ENCODE data around the gene SERPINB13.
"Not testable (repeated sequence)": the region's sequence is repeated elsewhere in the genome, so short reads cannot be mapped to it uniquely, and the experiment has no call there.

Gene SERPINB13

GRCh38 chr18:63590966-63591695, 4.0 kb downstream of the SERPINB13 start:
- no peak for DNase-seq

- no peak for DNase-seq
These were observed 4.6 kb downstream of the SERPINB13 start for GRCh38 chr18:63591725-63592124.

- DNase-seq: no peak
These were observed 5.3 kb downstream of the SERPINB13 start for GRCh38 chr18:63592471-63592870.

- DNase-seq: no peak
These were observed 9.8 kb downstream of the SERPINB13 start for GRCh38 chr18:63596964-63597363.

GRCh38 chr18:63603355-63603754, 16.2 kb downstream of the SERPINB13 start:
- DNase-seq: no peak

- peak; percentile 9 for DNase-seq
These were observed 16.6 kb downstream of the SERPINB13 start for GRCh38 chr18:63603772-63604171.

GRCh38 chr18:63604791-63605567, 17.8 kb downstream of the SERPINB13 start:
- no peak for DNase-seq

- no peak for DNase-seq
These were observed 19.4 kb downstream of the SERPINB13 start for GRCh38 chr18:63606526-63606925.

- DNase-seq: no peak
These were observed 26.3 kb downstream of the SERPINB13 start for GRCh38 chr18:63613420-63613819.

- no peak for DNase-seq
These were observed 30.1 kb downstream of the SERPINB13 start for GRCh38 chr18:63617049-63617914.

GRCh38 chr18:63617915-63618234, 30.7 kb downstream of the SERPINB13 start:
- DNase-seq: no peak

GRCh38 chr18:63619661-63620060, 32.5 kb downstream of the SERPINB13 start:
- DNase-seq: no peak

- no peak for DNase-seq
These were observed 37.7 kb downstream of the SERPINB13 start for GRCh38 chr18:63624863-63625262.

GRCh38 chr18:63626431-63626830, 39.3 kb downstream of the SERPINB13 start:
- no peak for DNase-seq

- DNase-seq: no peak
These were observed 40.7 kb downstream of the SERPINB13 start for GRCh38 chr18:63627819-63628218.

- no peak for DNase-seq
These were observed 50.6 kb downstream of the SERPINB13 start for GRCh38 chr18:63637703-63638102.

- DNase-seq: not testable (repeated sequence)
These were observed 54.1 kb downstream of the SERPINB13 start for GRCh38 chr18:63641157-63641680.

GRCh38 chr18:63642668-63643356, 55.7 kb downstream of the SERPINB13 start:
- not testable (repeated sequence) for DNase-seq

GRCh38 chr18:63644142-63644541, 57.0 kb downstream of the SERPINB13 start, which contains the start of gene SERPINB4:
TSS of gene SERPINB4 (minus strand) at chr18:63644256. CDS start at chr18:63643577, 679 bp downstream.
- DNase-seq: not testable (repeated sequence)

GRCh38 chr18:63644694-63645093, 57.6 kb downstream of the SERPINB13 start:
- not testable (repeated sequence) for DNase-seq

GRCh38 chr18:63646936-63647335, 59.8 kb downstream of the SERPINB13 start:
- no peak for DNase-seq

GRCh38 chr18:63648241-63648640, 61.1 kb downstream of the SERPINB13 start:
- DNase-seq: no peak
